Stomach (tissue), 9 donors: ENCODE data around the gene CEP41. TPM values are rescaled to one million over a fixed set of nuclear protein-coding genes. Genes with fewer than 3 reads are reported as not detected.

ENCODE experiments used
- DNase-seq, 2 donors: peaks; one replicate each; pipeline versions ENCODE4 v3.0.0 to v3.0.0-alpha.2; 2013 to 2019
- H3K27ac ChIP-seq, 5 donors: fragments of 200-600 bp in 4 of 5; sonication (generic) in 4 of 5; one replicate each; pipeline ENCODE4 v1.5.1; 2013 to 2019; ENCODE audit warnings: mild to moderate bottlenecking in 1 of 5, moderate library complexity in 1 of 5
- H3K27me3 ChIP-seq, 3 donors: fragments of 200-600 bp; sonication (generic); one replicate each; pipeline ENCODE4 v1.5.1; 2017 to 2019; ENCODE audit warnings: mixed run types in 1 of 3
- H3K36me3 ChIP-seq, 4 donors: fragments of 200-600 bp; sonication (generic); 1 replicate in 3 of 4; 2 replicates in 1 of 4; pipeline ENCODE4 v1.5.1; 2016 to 2019
- H3K4me1 ChIP-seq, 4 donors: fragments of 200-600 bp; sonication (generic); one replicate each; pipeline ENCODE4 v1.5.1; 2016 to 2019
- H3K4me3 ChIP-seq, 4 donors: fragments of 200-600 bp; sonication (generic) in 3 of 4; one replicate each; pipeline ENCODE4 v1.5.1; 2016 to 2019; ENCODE audit warnings: mild to moderate bottlenecking in 1 of 4
- H3K9me3 ChIP-seq, 4 donors: fragments of 200-600 bp; sonication (generic); one replicate each; pipeline ENCODE4 v1.5.1; 2016 to 2019
- EP300 ChIP-seq: sonication (generic); formaldehyde crosslinking; IDR thresholded peaks from one replicate; pipeline ENCODE4 v1.6.1; 2017; ENCODE audit warnings: antibody characterized with exemption
- POLR2A ChIP-seq, 4 donors: fragments of 450-650 bp; IDR thresholded peaks; one replicate each; pipeline ENCODE4 v1.6.1; 2016; ENCODE audit warnings: antibody characterized with exemption in 4 of 4, control low read depth in 2 of 4, mild to moderate bottlenecking in 1 of 4, moderate library complexity in 1 of 4
- POLR2AphosphoS5 ChIP-seq, 3 donors: sonication (generic); formaldehyde crosslinking; IDR thresholded peaks; one replicate each; pipeline ENCODE4 v1.6.1; 2016; ENCODE audit warnings: antibody characterized with exemption in 3 of 3
- WGBS, 5 donors: extraction: QIAGEN DNeasy Blood & Tissue Kit in 3 of 5; methylation state at CpG; one replicate each; pipeline versions ENCODE4 v1.1.5 to v1.1.7; 2013 to 2018; 5-methylcytosine and 5-hydroxymethylcytosine counted together
- intact Hi-C: fragments of 100-400 bp; cut with DNase I; formaldehyde crosslinking; loops from one replicate; pipeline ENCODE4 v1.15.1; 2023; ENCODE audit warnings: low total_unique reads
- polyA plus RNA-seq, 3 donors: library from polyadenylated mRNA; stranded (reverse); fragments of 200-250 nt; gene quantifications; one replicate each; pipeline ENCODE4 v1.2.3, GENCODE V29; 2013
- total RNA-seq, 5 donors: library from RNA; depleted of rRNA; stranded (reverse); fragments of >200 nt; gene quantifications; one replicate each; pipeline versions ENCODE4 v1.1.0 to v1.2.3, GENCODE V29; 2014 to 2016
- TF ChIP-seq, protein P1 (sequence below), 7 experiments: fragments of 450-650 bp in 4 of 7; fragments of 200-600 bp in 3 of 7; sonication (generic) in 3 of 7; IDR thresholded peaks; one replicate each; pipeline ENCODE4 v1.5.1; 2016 to 2019; ENCODE audit warnings: antibody characterized with exemption in 7 of 7, control low read depth in 2 of 7, mild to moderate bottlenecking in 1 of 7
- donor health status: healthy with polysubstance abuse.
- donor health status: Bipolar disorder and iron deficiency.
- donor health status: healthy.

Gene CEP41
- total and polyA plus RNA-seq, 8 donors: 0.58 to 6.2 (median 3.0) TPM

GRCh38 chr7:130387628-130388403, 53.0 kb downstream of the CEP41 start:
- no peak overlapping the region for H3K4me3 ChIP-seq
- WGBS, 5 donors: 83 to 89% (median 86%) methylated on average over 12 of the region's 12 CpGs
- peaks cover 0 to 6% (median 0%) of the 10 kb centered on the region in 4 donors for H3K4me1 ChIP-seq
- DNase-seq: no peak
- H3K27me3 ChIP-seq: no peaks in the 10 kb centered on the region
- intact Hi-C loops: no loop called here
- TF ChIP-seq, protein P1, sequence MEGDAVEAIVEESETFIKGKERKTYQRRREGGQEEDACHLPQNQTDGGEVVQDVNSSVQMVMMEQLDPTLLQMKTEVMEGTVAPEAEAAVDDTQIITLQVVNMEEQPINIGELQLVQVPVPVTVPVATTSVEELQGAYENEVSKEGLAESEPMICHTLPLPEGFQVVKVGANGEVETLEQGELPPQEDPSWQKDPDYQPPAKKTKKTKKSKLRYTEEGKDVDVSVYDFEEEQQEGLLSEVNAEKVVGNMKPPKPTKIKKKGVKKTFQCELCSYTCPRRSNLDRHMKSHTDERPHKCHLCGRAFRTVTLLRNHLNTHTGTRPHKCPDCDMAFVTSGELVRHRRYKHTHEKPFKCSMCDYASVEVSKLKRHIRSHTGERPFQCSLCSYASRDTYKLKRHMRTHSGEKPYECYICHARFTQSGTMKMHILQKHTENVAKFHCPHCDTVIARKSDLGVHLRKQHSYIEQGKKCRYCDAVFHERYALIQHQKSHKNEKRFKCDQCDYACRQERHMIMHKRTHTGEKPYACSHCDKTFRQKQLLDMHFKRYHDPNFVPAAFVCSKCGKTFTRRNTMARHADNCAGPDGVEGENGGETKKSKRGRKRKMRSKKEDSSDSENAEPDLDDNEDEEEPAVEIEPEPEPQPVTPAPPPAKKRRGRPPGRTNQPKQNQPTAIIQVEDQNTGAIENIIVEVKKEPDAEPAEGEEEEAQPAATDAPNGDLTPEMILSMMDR (IDR thresholded peaks at IDR 0.05): no peak
- TF ChIP-seq EP300: no peak
- TF ChIP-seq POLR2AphosphoS5 (IDR thresholded peaks at IDR 0.05): no peak
- no peak for TF ChIP-seq POLR2A (IDR thresholded peaks at IDR 0.05)
- H3K36me3 ChIP-seq: no peaks in the 10 kb centered on the region
- H3K9me3 ChIP-seq: no peaks in the 10 kb centered on the region
- H3K27ac ChIP-seq: no peak overlapping the region

- TF ChIP-seq POLR2A (IDR thresholded peaks at IDR 0.05) (no peak), EP300 (no peak), POLR2AphosphoS5 (IDR thresholded peaks at IDR 0.05) (no peak)
- TF ChIP-seq, protein P1 (IDR thresholded peaks at IDR 0.05): no peak
- H3K4me3 ChIP-seq: no peak overlapping the region
- peaks cover 0 to under 1% (median 0%) of the 10 kb centered on the region in 4 donors for H3K4me1 ChIP-seq
- no peak overlapping the region for H3K27ac ChIP-seq
- H3K36me3 ChIP-seq: no peaks in the 10 kb centered on the region
- intact Hi-C loops: no loop called here
- 85 to 100% (median 93%) methylated on average over 3 of the region's 3 CpGs for WGBS, 5 donors
- H3K9me3 ChIP-seq: no peaks in the 10 kb centered on the region
- DNase-seq: no peak
- no peaks in the 10 kb centered on the region for H3K27me3 ChIP-seq
These were observed 53.5 kb downstream of the CEP41 start for GRCh38 chr7:130387306-130387627.

DNA sequence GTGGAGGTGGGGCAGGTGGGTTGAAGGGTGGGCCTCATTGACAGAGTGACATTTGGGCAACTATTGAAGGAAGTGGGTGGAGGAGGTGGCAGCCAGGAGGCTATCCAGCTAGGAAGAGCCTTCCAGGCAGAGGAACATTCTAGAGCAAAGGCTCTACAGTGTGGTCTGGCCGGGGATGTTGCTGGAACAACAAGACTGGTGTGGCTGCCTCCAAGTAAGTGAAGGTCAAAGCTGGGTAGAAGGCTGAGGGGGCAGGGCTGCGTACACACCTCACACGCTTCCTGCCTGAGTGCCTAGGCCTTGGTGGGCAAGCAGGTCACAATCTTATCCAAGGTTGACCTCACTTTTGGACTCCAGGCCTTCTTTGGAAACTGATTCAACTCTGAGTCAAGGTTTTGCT, 53.9 kb downstream of the CEP41 start:
- no peaks in the 10 kb centered on the region for H3K36me3 ChIP-seq
- no peaks in the 10 kb centered on the region for H3K4me1 ChIP-seq
- WGBS, 5 donors: 84 to 94% (median 88%) methylated on average over 3 of the region's 3 CpGs
- H3K27ac ChIP-seq: no peak overlapping the region
- DNase-seq: no peak
- intact Hi-C loops: no loop called here
- H3K4me3 ChIP-seq: no peak overlapping the region
- H3K9me3 ChIP-seq: no peaks in the 10 kb centered on the region
- no peaks in the 10 kb centered on the region for H3K27me3 ChIP-seq
- TF ChIP-seq, protein P1 (IDR thresholded peaks at IDR 0.05): no peak
- TF ChIP-seq EP300: no peak
- no peak for TF ChIP-seq POLR2A (IDR thresholded peaks at IDR 0.05)
- no peak for TF ChIP-seq POLR2AphosphoS5 (IDR thresholded peaks at IDR 0.05)

- no peaks in the 10 kb centered on the region for H3K9me3 ChIP-seq
- H3K27me3 ChIP-seq: no peaks in the 10 kb centered on the region
- no peaks in the 10 kb centered on the region for H3K36me3 ChIP-seq
- TF ChIP-seq EP300 (no peak), POLR2A (IDR thresholded peaks at IDR 0.05) (no peak), POLR2AphosphoS5 (IDR thresholded peaks at IDR 0.05) (no peak)
- TF ChIP-seq, protein P1 (IDR thresholded peaks at IDR 0.05): no peak
- intact Hi-C loops: no loop called here
- peaks cover 0 to 2% (median under 1%) of the 10 kb centered on the region in 4 donors for H3K4me1 ChIP-seq
- 91 to 95% (median 92%) methylated on average over 5 to 6 of the region's 6 CpGs for WGBS, 5 donors
- no peak overlapping the region for H3K4me3 ChIP-seq
- DNase-seq: no peak
- no peak overlapping the region for H3K27ac ChIP-seq
These were observed 55.2 kb downstream of the CEP41 start for GRCh38 chr7:130385600-130386066.
